Fibroblast of skin of right quadriceps (primary cell): ENCODE measurements around the gene EOLA1.
"Not testable (repeated sequence)": the region's sequence is repeated elsewhere in the genome, so short reads cannot be mapped to it uniquely, and the experiment has no call there.

Experiments used
- DNase-seq: peaks from one replicate; pipeline ENCODE4 v3.0.0-alpha.2; 2013

The EOLA1 gene

DNA sequence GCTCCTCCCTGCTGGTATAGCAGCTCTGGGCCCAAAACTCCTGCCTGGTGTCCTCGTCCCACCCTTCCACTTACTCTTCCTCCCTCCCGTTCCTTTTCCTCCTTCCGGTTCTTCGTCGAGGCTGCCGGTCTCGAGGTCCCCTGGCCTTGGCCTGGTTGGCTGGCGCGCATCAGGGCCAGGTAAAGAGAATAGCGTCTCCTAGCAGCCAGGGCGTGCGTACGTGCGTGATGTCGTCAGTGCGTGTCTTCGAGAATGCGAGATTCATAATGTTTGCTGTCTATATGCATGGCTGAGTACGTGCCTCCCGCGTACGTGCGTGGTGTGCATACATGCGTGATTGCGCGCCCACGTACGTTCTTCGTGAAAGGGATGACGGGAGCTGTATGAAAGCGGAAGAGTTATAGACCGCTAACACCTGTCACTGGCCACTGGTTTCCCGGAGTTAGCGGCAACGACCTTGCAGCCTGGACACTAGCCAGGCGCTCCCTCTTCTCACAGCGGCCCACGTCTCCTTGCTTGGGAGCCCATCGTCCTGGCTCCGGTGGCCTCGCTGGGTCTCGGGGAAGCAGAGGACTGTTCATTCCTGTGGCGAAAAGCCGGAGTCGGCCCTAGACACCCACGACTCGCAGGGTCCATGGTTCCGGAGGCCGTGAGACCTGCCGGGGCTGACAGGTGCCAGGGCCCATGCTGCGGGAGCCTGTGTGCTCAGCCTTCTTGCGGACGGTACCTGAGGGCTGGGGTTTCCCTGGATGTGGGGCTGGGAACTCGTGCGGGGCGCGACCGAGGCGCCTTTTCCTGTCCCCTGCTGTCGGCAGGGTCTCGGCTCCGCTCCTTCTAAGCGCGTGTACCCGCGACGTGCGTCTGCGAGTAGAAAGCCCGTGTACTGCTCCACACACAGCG, at the start of gene EOLA1:
Gene EOLA1 (plus strand): TSS at position 392 of the 900 bp plus-strand sequence. CDS start 4,619 bp downstream, outside the sequence.
- DNase-seq = peak; percentile 93

DNA sequence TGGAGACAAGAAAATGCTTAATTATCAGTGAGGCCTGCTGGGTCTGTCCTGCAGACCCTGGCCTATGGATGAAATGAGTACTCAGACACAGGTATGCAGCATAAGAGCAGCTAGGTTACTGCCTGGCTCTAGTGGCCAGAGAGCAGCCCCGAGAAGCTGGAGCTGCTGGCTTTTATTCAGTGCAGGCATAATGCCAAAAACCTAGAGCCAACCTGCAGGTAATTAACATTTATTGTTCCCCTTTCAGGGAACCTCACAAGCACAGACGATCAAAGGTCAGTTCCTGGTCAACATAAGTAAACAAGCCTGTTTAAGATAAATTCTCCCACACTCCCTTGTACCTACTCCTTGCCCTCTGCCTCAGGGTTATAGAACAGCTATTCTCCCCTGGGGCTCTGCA, 49.0 kb upstream of the EOLA1 start:
- no peak for DNase-seq

DNA sequence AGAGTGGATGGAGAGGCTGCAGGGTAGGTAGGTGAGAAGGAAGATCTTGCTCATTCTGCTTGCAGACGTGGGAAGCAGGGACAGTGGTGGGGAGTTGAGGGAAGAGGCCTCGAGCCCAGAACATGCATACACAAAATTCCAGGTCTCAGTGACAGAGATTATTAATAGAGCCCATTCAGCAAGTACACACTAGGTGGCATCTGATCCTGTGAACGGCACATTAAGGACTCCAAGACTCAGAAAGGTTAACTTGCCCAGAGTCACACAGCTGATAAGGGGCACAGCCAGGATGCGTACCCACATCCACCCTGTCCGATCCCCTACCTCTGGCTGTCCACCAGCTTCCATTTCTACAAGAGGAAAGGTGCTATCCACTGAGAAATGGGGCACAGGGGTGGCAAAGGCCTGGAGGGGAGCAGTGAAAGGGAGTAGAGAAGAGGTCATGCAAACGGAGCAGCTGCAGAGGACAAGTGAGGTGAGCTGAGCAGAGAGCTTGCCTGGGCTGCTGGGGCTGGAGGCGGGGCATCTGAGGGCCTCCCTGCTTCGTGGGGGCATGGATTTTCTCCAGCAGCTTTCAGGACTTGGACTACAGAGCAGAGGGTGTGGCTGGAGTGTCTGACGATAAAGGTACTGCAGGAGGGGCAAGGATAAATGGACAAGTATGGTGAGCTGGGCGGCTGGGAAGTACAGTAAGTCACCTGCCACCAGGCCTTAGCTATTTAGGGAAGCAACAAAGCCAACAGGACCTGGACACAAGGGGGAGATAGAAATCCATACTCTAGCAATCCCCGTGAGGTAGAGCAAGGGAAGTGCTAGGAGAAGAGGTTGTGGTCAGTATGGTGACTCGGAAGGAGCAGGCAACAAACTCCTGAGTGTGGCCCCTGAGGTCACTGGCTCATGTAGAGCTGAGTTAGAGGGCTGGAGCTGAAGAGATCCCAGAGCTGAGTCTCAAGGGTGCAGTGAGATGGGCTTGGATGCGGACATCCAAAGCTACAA, 46.9 kb upstream of the EOLA1 start:
- DNase-seq = no peak

DNA sequence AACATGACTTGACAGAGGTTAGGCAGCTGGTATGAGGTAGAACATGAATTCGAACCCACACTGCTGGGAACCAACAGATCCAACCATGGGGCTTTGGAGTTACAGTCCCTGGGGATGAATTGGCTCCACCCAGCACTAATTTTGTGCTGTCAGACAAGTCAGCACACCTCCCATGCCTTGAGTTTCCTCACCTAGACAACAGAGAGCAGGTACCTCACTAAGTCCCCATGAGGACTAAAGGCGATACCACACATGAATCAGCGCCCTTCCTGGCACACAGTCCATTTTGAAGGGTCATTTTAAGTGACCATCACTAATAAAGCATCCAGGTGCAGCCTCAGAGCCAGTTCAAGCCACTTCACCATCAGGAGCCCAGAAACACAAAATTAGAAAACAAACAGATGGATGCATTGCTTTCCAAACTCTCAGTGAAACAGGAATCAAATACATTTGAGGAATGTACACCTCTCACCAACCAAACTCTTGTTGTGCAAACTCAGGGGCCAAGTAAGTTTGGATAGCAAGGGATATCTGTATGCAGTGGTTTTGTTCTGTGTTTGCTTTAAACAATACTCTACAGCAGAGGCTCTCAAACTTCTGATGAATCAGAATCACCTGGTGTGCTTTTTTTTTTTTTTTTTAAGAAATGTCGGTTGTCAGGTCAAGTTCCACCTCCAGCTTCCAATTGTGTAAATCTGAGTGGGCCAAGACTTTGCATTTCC, 45.8 kb upstream of the EOLA1 start:
- DNase-seq = no peak

DNA sequence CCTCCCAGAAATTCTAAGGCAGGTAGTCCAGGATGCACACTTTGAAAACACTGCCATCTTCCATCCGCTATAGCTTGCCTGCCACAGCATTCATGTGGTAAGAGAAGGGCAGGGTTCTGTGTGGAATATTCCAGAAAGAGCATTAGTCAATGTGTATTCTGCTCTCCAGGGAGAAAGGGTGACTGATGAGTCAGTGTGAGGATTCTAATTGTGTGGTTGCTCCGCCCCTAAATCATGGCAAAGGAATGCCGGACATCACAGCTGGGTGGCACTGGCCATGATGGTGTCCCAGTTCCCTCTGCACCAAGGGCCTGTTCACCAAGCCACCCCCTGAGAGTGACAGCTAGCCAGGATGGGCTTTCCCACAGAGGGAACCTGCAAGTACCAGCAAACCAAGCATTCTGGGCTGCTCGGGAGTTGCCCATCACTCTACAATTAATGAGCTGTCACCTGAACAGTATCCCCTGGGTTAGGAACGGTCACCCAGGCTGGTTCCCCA, 45.2 kb upstream of the EOLA1 start:
- peak; percentile 67 for DNase-seq

DNA sequence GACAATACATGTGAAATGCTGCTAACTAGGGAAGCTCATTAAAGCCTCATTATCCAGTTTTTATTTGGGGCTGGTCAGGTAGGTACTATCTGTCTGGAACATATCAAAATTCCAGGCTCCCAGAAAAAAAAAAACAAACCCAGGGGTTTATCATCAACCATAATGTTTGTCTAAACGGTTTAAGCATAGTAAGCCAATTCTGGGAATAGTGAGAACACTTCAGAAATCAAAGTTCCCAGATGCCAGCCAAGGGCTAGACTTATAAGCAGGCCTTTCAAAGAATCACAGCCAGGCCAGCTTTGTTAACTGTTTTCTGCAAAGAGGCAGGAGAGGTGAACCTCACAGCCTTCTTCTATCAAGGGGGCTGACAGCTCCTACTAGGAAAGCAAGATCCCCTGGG, 43.8 kb upstream of the EOLA1 start:
- no peak for DNase-seq

DNA sequence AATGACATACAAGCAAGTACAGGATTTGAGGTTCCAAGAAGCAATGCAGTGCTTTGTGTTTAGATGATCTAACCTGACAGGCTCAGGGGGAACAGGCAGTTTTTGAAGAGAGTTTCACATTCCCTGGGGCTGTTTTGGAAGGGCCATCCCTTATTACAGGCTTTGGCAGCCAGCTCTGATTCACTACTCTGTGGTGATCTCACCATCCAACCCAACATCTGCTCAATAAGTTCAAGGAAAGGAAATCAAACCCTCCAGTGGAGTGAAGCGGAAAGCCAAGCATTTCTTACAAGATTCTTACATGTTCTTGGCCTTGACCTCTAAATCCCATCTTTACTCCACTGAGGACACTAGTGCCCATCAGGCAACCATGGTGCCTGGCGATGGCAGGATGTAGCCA, 43.2 kb upstream of the EOLA1 start:
- DNase-seq = peak; percentile 29

DNA sequence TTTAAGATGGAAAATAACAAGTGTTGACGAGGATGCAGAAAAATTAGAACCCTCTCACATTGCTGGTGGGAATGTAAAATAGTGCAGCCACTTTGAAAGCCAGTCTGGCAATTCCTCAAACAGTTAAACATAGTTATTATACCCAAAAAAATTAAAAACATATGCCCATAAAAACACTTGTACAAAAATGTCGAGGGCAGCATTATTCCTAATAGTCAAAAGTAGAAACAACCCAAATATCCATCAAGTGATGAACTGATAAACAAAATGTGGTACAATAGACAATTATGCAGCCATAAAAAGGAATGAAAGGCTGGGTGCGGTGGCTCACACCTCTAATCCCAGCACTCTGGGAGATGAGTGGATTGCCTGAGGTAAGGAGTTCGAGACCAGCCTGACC, 42.0 kb upstream of the EOLA1 start:
- DNase-seq = no peak

- no peak for DNase-seq
Observed at GRCh38 chrX:149499766-149500165, 41.0 kb upstream of the EOLA1 start.

DNA sequence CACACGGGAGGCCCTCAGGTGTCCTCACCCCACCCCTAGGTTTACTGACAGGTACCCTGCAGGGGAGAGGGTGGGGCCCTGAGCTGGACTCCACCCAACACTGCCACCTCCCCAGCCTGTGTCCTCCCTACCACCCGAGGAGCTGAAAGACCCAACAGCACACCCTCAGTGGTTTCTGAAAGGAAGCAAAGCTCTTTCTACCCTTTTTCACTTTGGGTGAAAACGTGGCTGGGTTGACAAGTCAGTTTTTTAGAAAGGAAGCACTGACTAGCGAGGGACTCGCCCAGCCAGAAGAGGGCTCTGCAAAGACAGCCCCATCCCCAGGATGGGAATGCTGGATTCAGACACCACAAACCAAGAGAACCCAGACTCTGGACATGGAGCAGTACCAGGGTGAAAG, 37.9 kb upstream of the EOLA1 start:
- not testable (repeated sequence) for DNase-seq

- DNase-seq = peak; percentile 62
Observed at GRCh38 chrX:149503446-149503845, 37.4 kb upstream of the EOLA1 start.

- DNase-seq = no peak
Observed at GRCh38 chrX:149504226-149504914, 36.4 kb upstream of the EOLA1 start.

- peak; percentile 81 for DNase-seq
Observed at GRCh38 chrX:149504915-149505651, 35.7 kb upstream of the EOLA1 start, which contains the start of gene IDS. Gene IDS (minus strand): TSS chrX:149505306. CDS start chrX:149505137, 169 bp downstream.

- DNase-seq = no peak
Observed at GRCh38 chrX:149505671-149506070, 35.1 kb upstream of the EOLA1 start.

DNA sequence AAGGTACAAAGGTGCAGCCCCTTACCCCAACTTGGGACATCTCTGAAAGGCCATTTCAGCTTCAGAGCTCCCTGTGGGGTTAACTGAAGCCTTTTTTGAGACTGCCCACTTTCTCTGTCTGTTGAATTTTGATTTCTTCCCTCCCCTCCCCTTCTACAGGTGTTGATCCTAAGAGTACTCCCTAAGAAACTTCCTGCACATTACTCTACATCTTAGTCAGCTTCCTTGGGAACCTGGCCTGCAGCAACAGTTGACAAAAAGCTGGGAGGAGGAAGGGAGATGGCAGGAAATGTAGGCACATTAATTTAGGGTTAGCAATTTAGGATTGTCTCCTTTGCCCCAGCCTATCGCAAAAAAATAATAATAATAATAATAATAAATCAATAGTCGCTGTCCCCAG, 34.5 kb upstream of the EOLA1 start:
- no peak for DNase-seq

- no peak for DNase-seq
Observed at GRCh38 chrX:149508467-149508866, 32.3 kb upstream of the EOLA1 start.

GRCh38 chrX:149510386-149510785, 30.4 kb upstream of the EOLA1 start:
- no peak for DNase-seq

DNA sequence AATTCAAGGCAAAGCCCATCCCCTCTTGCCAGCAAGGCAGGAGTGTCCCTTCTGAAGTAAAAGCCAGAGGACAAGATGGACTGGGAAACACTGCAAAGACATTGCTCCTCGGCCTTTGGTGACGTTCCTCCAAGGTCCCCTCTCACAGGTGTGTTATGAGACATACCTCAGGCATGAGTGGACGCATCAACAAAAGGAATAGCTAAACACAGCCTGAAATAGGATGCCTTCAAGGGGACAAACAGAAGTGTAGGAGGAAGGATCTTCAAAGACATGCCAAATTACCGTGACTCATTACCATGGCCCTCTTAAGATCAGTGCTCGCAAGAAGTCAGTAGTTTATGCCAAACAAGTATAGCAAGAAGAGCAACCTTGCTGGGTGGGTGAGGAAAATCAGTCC, 29.7 kb upstream of the EOLA1 start:
- no peak for DNase-seq

DNA sequence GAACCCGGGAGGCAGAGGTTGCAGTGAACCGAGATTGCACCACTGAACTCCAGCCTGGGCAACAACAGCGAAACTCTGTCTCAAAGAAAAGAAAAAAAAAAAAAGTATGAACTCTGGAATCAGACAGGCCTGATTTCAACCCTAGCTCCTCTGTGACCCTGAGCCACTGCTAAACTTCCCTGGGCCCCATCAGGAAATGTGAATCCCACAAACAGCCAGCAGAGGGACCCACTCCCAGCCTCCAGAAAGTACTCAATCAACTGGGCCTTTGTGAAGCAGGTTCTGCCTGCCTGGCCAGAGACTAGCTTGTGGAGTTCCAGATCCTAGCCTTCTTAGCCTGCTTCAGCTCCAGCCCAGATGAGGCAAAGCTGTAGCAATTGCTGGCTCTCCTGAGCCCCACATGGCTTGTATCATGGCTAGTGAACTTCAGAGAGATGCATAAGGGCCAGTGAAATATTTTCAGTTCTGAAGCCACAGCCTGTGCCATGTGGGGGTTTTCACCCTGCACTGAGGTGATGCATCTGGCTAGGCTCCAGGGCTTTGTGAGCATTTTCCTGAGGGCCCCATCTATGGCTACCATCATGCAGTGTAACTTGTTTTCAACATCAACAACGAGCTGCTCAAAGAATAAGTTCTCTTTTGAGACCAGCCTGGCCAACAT, 28.5 kb upstream of the EOLA1 start:
- peak; percentile 21 for DNase-seq

- DNase-seq = peak; percentile 17
Observed at GRCh38 chrX:149513825-149514428, 26.9 kb upstream of the EOLA1 start.
